ENCODE data around the gene ETNK2.

- no peak for TF ChIP-seq CTCF (IDR thresholded peaks at IDR 0.05)
- no peak for TF ChIP-seq POLR2A (IDR thresholded peaks at IDR 0.05)
Observed at GRCh38 chr1:204081791-204082513, 69.9 kb downstream of the ETNK2 start.

All from testis (tissue), 2 donors.